Kidney (tissue), 14 donors: ENCODE measurements around the gene CLDN11. TPM values are rescaled to one million over a fixed set of nuclear protein-coding genes. Genes with fewer than 3 reads are reported as not detected.

Source experiments
- DNase-seq, 5 donors: peaks; one replicate each; pipeline ENCODE4 v3.0.0-alpha.2; 2013 to 2020
- FAIRE-seq: peaks from 2 replicates; lab custom pipeline; 2012; peaks lifted over from hg19 to GRCh38; lab: Jason Lieb, UNC
- H3K27ac ChIP-seq, 2 donors: one replicate each; pipeline ENCODE4 v1.7.0; 2013; ENCODE audit warnings: low read depth in 2 of 2, low read length in 2 of 2, inconsistent platforms in 1 of 2
- H3K27me3 ChIP-seq: one replicate; pipeline ENCODE4 v1.7.1; 2013; ENCODE audit warnings: low read length, inconsistent platforms; ENCODE audit not compliant: control insufficient read depth, insufficient read depth
- H3K36me3 ChIP-seq, 3 donors: one replicate each; pipeline versions ENCODE4 v1.7.0 to v1.7.1; 2013; ENCODE audit warnings: low read length in 3 of 3, control low read depth in 1 of 3, inconsistent platforms in 1 of 3; ENCODE audit not compliant: insufficient read depth in 3 of 3, control insufficient read depth in 2 of 3
- H3K4me1 ChIP-seq, 3 donors: one replicate each; pipeline versions ENCODE4 v1.7.0 to v1.7.1; 2013; ENCODE audit warnings: low read length in 3 of 3, inconsistent platforms in 1 of 3, low read depth in 1 of 3; ENCODE audit not compliant: control insufficient read depth in 2 of 3, insufficient read depth in 2 of 3
- H3K4me3 ChIP-seq, 3 donors: one replicate each; pipeline versions ENCODE4 v1.7.0 to v1.8.1; 2013; ENCODE audit warnings: low read length in 3 of 3, control low read depth in 1 of 3, inconsistent platforms in 1 of 3
- H3K9ac ChIP-seq, 3 donors: one replicate each; pipeline versions ENCODE4 v1.7.0 to v1.7.1; 2013; ENCODE audit warnings: low read length in 3 of 3, control low read depth in 1 of 3, inconsistent platforms in 1 of 3
- H3K9me3 ChIP-seq, 3 donors: one replicate each; pipeline versions ENCODE4 v1.7.0 to v1.7.1; 2013; ENCODE audit warnings: low read length in 3 of 3, control low read depth in 1 of 3, inconsistent platforms in 1 of 3; ENCODE audit not compliant: control insufficient read depth in 2 of 3, insufficient read depth in 1 of 3
- intact Hi-C: fragments of 100-400 bp; cut with DNase I; formaldehyde crosslinking; loops from one replicate; pipeline ENCODE4 v1.11.1; 2022
- polyA plus RNA-seq: library from polyadenylated mRNA; stranded (reverse); fragments of 350-450 nt; fragmentation: Illumina TruSeq; extraction: RNeasy Lipid Tissue Mini Kit (QIAGEN cat#74804); gene quantifications from one replicate; pipeline ENCODE4 v1.2.3, GENCODE V29; 2014; ENCODE audit warnings: low read depth, low replicate concordance; ENCODE audit not compliant: insufficient read depth
- total RNA-seq: library from RNA; stranded (reverse); fragmentation: NEBNext Ultra II Directional; extraction: Animal tissue kit (Norgen Biotek cat#: 25700); gene quantifications from one replicate; pipeline ENCODE4 v1.2.1, GENCODE V29; 2021
- TF ChIP-seq, protein P1 (sequence below): IDR thresholded peaks from 3 replicates; pipeline ENCODE4 v1.5.1; 2012; ENCODE audit warnings: mild to moderate bottlenecking, moderate library complexity, borderline replicate concordance; ENCODE audit not compliant: insufficient read depth; ENCODE audit errors: extremely low read depth
- donor health status: control.
- donor health status: control.
- donor health status: control.
- donor health status: control.
- donor health status: control.
- donor health status: DM: yes; HTN: yes; CAD: no.
- donor health status: Normal renal cell carcinoma (clear cell type).

Gene CLDN11
- total and polyA plus RNA-seq, 2 donors from 2014 or later, result 1.6 to 2.4 TPM

- no peak overlapping the region for H3K27ac ChIP-seq
- no peaks in the 10 kb centered on the region for H3K27me3 ChIP-seq
- H3K4me3 ChIP-seq, result no peak overlapping the region
- no peaks in the 10 kb centered on the region for H3K9me3 ChIP-seq
- DNase-seq (no peak), FAIRE-seq (no peak)
- peaks cover 0 to 5% (median 0%) of the 10 kb centered on the region in 3 donors for H3K4me1 ChIP-seq
- H3K36me3 ChIP-seq, result no peaks in the 10 kb centered on the region
- H3K9ac ChIP-seq, result no peak overlapping the region
- TF ChIP-seq, protein P1, sequence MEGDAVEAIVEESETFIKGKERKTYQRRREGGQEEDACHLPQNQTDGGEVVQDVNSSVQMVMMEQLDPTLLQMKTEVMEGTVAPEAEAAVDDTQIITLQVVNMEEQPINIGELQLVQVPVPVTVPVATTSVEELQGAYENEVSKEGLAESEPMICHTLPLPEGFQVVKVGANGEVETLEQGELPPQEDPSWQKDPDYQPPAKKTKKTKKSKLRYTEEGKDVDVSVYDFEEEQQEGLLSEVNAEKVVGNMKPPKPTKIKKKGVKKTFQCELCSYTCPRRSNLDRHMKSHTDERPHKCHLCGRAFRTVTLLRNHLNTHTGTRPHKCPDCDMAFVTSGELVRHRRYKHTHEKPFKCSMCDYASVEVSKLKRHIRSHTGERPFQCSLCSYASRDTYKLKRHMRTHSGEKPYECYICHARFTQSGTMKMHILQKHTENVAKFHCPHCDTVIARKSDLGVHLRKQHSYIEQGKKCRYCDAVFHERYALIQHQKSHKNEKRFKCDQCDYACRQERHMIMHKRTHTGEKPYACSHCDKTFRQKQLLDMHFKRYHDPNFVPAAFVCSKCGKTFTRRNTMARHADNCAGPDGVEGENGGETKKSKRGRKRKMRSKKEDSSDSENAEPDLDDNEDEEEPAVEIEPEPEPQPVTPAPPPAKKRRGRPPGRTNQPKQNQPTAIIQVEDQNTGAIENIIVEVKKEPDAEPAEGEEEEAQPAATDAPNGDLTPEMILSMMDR, result no peak
- intact Hi-C loops, result no loop called here
Observed at GRCh38 chr3:170463011-170463410, 44.3 kb downstream of the CLDN11 start.

DNA sequence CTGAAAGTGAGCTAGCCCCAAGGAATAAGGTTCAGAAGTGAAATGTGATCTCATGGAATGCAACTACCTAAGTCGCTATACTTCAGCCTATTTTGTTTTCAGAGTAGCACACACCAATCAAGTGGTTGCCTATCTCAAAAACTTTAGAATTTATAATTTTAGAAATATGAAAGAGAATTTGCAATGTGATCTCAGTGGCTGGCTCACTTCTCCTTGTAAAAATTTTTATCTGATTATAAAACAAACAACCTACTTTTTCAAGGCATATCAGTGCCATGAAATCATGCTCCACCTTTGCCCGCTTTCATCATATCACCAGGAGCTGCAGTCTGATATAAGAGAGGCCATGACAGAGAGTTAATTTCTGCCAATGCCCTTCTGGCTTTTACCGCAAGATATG is 47.3 kb downstream of the CLDN11 start:
- H3K9ac ChIP-seq, result no peak overlapping the region
- no peaks in the 10 kb centered on the region for H3K9me3 ChIP-seq
- intact Hi-C loops, result no loop called here
- TF ChIP-seq, protein P1, result no peak
- DNase-seq (peak in 1 of 5 donors; percentile 35), FAIRE-seq (no peak)
- H3K27me3 ChIP-seq, result no peaks in the 10 kb centered on the region
- H3K27ac ChIP-seq, result no peak overlapping the region
- H3K4me3 ChIP-seq, result no peak overlapping the region
- no peaks in the 10 kb centered on the region for H3K36me3 ChIP-seq
- H3K4me1 ChIP-seq, result peaks cover 0 to 17% (median 0%) of the 10 kb centered on the region in 3 donors

DNA sequence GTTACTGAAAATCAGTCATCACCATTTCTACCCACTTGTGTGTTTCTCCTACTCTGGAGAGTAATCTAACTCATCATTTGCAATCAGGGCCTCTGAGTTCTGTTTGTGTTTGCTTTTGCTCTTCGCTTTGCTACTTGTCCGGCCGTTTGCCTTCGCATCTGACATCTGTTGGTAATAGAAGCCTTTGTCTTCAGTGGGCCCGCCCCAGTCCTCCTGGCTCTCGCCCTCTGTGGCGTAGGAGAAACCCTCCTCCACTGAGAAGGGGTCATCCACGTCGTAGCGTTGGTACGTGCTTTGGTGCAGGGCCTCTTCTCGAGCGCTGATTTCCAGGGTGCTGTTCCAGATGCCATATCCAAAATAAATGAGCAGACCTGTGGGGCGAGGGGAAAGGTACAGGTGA is 48.3 kb downstream of the CLDN11 start:
- Histone ChIP-seq H3K9me3 (no peaks in the 10 kb centered on the region), H3K9ac (no peak overlapping the region), H3K4me1 (peaks cover 0 to 17% (median 0%) of the 10 kb centered on the region in 3 donors), H3K27me3 (no peaks in the 10 kb centered on the region), H3K4me3 (no peak overlapping the region), H3K36me3 (no peaks in the 10 kb centered on the region), H3K27ac (no peak overlapping the region)
- FAIRE-seq (no peak), DNase-seq (peak in 3 of 5 donors; percentile 45 to 73 (median 53))
- intact Hi-C loops, result no loop called here
- TF ChIP-seq, protein P1, result no peak
